Kidney (tissue), 14 donors: ENCODE results near the gene PRDM16. TPM values are rescaled to one million over a fixed set of nuclear protein-coding genes. Genes with fewer than 3 reads are reported as not detected.
"Not testable (repeated sequence)": the region's sequence is repeated elsewhere in the genome, so short reads cannot be mapped to it uniquely, and the experiment has no call there.

Source experiments
- DNase-seq, 5 donors: peaks; one replicate each; pipeline ENCODE4 v3.0.0-alpha.2; 2013 to 2020
- FAIRE-seq: peaks from 2 replicates; lab custom pipeline; 2012; peaks lifted over from hg19 to GRCh38; lab: Jason Lieb, UNC
- H3K27ac ChIP-seq, 2 donors: one replicate each; pipeline ENCODE4 v1.7.0; 2013; ENCODE audit warnings: low read depth in 2 of 2, low read length in 2 of 2, inconsistent platforms in 1 of 2
- H3K27me3 ChIP-seq: one replicate; pipeline ENCODE4 v1.7.1; 2013; ENCODE audit warnings: low read length, inconsistent platforms; ENCODE audit not compliant: control insufficient read depth, insufficient read depth
- H3K36me3 ChIP-seq, 3 donors: one replicate each; pipeline versions ENCODE4 v1.7.0 to v1.7.1; 2013; ENCODE audit warnings: low read length in 3 of 3, control low read depth in 1 of 3, inconsistent platforms in 1 of 3; ENCODE audit not compliant: insufficient read depth in 3 of 3, control insufficient read depth in 2 of 3
- H3K4me1 ChIP-seq, 3 donors: one replicate each; pipeline versions ENCODE4 v1.7.0 to v1.7.1; 2013; ENCODE audit warnings: low read length in 3 of 3, inconsistent platforms in 1 of 3, low read depth in 1 of 3; ENCODE audit not compliant: control insufficient read depth in 2 of 3, insufficient read depth in 2 of 3
- H3K4me3 ChIP-seq, 3 donors: one replicate each; pipeline versions ENCODE4 v1.7.0 to v1.8.1; 2013; ENCODE audit warnings: low read length in 3 of 3, control low read depth in 1 of 3, inconsistent platforms in 1 of 3
- H3K9ac ChIP-seq, 3 donors: one replicate each; pipeline versions ENCODE4 v1.7.0 to v1.7.1; 2013; ENCODE audit warnings: low read length in 3 of 3, control low read depth in 1 of 3, inconsistent platforms in 1 of 3
- H3K9me3 ChIP-seq, 3 donors: one replicate each; pipeline versions ENCODE4 v1.7.0 to v1.7.1; 2013; ENCODE audit warnings: low read length in 3 of 3, control low read depth in 1 of 3, inconsistent platforms in 1 of 3; ENCODE audit not compliant: control insufficient read depth in 2 of 3, insufficient read depth in 1 of 3
- intact Hi-C: fragments of 100-400 bp; cut with DNase I; formaldehyde crosslinking; loops from one replicate; pipeline ENCODE4 v1.11.1; 2022
- polyA plus RNA-seq: library from polyadenylated mRNA; stranded (reverse); fragments of 350-450 nt; fragmentation: Illumina TruSeq; extraction: RNeasy Lipid Tissue Mini Kit (QIAGEN cat#74804); gene quantifications from one replicate; pipeline ENCODE4 v1.2.3, GENCODE V29; 2014; ENCODE audit warnings: low read depth, low replicate concordance; ENCODE audit not compliant: insufficient read depth
- total RNA-seq: library from RNA; stranded (reverse); fragmentation: NEBNext Ultra II Directional; extraction: Animal tissue kit (Norgen Biotek cat#: 25700); gene quantifications from one replicate; pipeline ENCODE4 v1.2.1, GENCODE V29; 2021
- TF ChIP-seq, protein P1 (sequence below): IDR thresholded peaks from 3 replicates; pipeline ENCODE4 v1.5.1; 2012; ENCODE audit warnings: mild to moderate bottlenecking, moderate library complexity, borderline replicate concordance; ENCODE audit not compliant: insufficient read depth; ENCODE audit errors: extremely low read depth
- donor health status: control.
- donor health status: control.
- donor health status: control.
- donor health status: control.
- donor health status: control.
- donor health status: DM: yes; HTN: yes; CAD: no.
- donor health status: Normal renal cell carcinoma (clear cell type).

Gene PRDM16
- total and polyA plus RNA-seq, 2 donors from 2014 or later = 3.0 to 21.9 TPM

DNA sequence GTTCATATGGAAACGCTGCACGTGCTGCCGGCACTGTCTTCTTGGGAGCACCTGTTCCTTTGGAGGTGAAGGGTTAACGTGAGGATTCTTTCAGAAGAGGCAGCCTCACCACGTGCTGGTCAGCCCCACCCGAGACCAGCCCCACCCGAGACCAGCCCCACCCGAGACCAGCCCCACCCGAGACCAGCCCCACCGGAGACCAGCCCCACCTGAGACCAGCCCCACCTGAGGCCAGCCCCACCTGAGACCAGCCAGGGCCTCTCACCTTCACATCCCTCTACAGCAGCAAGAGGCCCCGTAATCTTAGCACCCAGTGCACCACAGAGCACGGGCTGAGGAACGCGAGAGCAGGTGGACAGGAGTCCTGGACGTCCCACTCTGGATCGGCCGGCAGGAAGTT, 18.0 kb downstream of the PRDM16 start:
- FAIRE-seq (no peak), DNase-seq (no peak)
- H3K27ac ChIP-seq = no peak overlapping the region
- H3K36me3 ChIP-seq = no peaks in the 10 kb centered on the region
- no peak overlapping the region for H3K9ac ChIP-seq
- H3K9me3 ChIP-seq = no peaks in the 10 kb centered on the region
- intact Hi-C loops = no loop called here
- H3K4me1 ChIP-seq = peaks cover 0 to 5% (median 0%) of the 10 kb centered on the region in 3 donors
- H3K4me3 ChIP-seq = no peak overlapping the region
- TF ChIP-seq, protein P1, sequence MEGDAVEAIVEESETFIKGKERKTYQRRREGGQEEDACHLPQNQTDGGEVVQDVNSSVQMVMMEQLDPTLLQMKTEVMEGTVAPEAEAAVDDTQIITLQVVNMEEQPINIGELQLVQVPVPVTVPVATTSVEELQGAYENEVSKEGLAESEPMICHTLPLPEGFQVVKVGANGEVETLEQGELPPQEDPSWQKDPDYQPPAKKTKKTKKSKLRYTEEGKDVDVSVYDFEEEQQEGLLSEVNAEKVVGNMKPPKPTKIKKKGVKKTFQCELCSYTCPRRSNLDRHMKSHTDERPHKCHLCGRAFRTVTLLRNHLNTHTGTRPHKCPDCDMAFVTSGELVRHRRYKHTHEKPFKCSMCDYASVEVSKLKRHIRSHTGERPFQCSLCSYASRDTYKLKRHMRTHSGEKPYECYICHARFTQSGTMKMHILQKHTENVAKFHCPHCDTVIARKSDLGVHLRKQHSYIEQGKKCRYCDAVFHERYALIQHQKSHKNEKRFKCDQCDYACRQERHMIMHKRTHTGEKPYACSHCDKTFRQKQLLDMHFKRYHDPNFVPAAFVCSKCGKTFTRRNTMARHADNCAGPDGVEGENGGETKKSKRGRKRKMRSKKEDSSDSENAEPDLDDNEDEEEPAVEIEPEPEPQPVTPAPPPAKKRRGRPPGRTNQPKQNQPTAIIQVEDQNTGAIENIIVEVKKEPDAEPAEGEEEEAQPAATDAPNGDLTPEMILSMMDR = no peak
- H3K27me3 ChIP-seq = no peaks in the 10 kb centered on the region

DNA sequence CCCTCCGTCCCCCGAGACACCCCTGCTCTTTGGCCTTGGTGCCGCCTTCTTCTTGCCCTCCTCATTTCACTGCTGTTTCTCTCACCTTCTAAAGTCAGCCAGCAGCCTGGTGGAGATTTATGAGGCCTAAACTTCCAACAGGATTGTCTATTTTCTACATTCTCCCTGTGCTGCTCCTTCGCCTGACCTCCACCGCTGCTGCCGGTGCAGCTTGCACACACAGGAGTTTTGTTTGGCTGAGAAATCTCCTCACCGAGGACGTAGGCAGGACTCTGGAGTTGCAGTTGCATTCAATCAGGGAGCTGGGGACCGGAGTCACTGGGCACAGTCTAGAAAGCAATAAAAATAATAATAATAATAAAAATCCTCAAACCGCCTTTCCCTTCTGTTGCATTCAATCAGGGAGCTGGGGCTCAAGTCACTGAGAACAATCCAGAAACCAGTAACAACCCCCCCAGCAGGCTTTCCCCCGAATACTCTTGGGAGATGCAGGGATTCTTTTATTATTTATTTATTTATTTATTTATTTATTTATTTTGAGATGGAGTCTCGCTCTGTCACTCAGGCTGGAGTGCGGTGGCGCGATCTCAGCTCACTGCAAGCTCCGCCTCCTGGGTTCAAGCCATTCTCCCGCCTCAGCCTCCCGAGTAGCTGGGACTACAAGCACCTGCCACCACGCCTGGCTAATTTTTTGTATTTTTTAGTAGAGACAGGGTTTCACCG, 19.1 kb downstream of the PRDM16 start:
- FAIRE-seq, H3K27ac ChIP-seq, DNase-seq, H3K9me3 ChIP-seq, H3K4me3 ChIP-seq, intact Hi-C loops, H3K4me1 ChIP-seq, H3K36me3 ChIP-seq, H3K27me3 ChIP-seq, H3K9ac ChIP-seq: not testable (repeated sequence)

DNA sequence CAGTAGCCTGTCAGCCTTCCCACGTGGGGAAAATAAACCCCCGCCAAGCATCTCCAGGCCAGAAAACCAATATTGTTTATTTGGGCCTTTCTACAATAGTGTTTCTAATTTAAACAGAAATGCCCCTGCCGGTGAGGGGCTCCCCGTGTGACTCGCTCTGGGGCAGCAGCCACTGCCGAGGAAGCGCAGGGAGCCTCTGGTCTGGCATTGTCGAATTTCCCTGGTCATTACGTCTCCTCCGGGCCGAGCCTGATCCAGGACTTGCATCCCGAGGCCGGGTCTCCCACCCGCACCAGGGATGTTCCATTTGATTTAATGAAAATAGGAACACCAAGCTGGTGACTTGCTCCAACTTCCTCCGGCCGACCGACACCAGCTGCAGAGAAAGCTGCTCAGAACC, 20.5 kb downstream of the PRDM16 start:
- no peak for FAIRE-seq
- peaks cover 0 to 9% (median 0%) of the 10 kb centered on the region in 3 donors for H3K4me1 ChIP-seq
- intact Hi-C loops = no loop called here

DNA sequence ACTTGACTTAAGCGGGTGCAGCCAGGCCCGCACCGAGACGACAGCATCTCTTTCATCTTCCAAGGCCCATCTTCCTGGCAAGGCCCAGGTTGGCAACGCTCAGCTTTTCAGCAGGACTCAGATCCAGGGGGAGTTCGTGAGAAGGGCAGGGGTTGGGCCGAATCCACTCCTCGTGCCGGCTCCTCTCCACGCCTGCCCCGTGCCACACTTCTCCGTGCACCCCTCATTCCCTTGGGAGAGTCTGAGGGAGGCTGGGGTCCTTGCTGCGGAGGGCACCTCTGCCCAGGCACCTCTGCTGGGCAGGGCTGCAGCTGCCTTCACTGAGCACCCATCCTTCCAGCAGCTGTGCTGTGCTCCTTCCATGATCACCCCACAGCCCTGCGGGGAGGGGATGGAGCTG, 22.3 kb downstream of the PRDM16 start:
- no peaks in the 10 kb centered on the region for H3K9me3 ChIP-seq
- H3K9ac ChIP-seq = no peak overlapping the region
- TF ChIP-seq, protein P1 = no peak
- no peak overlapping the region for H3K4me3 ChIP-seq
- H3K36me3 ChIP-seq = no peaks in the 10 kb centered on the region
- H3K4me1 ChIP-seq = peaks cover 0 to 15% (median 0%) of the 10 kb centered on the region in 3 donors
- intact Hi-C loops = no loop called here
- FAIRE-seq = no peak
- no peak for DNase-seq
- H3K27ac ChIP-seq = no peak overlapping the region
- H3K27me3 ChIP-seq = no peaks in the 10 kb centered on the region

More for the DNA sequence above, 20.5 kb downstream of the PRDM16 start:
- Histone ChIP-seq H3K27me3 (no peaks in the 10 kb centered on the region), H3K36me3 (no peaks in the 10 kb centered on the region), H3K9me3 (no peaks in the 10 kb centered on the region), H3K27ac (no peak overlapping the region), H3K9ac (no peak overlapping the region), H3K4me3 (no peak overlapping the region)
- TF ChIP-seq, protein P1 = no peak
- no peak for DNase-seq
